ENCODE measurements around the gene SOX18. TPM values are rescaled to one million over a fixed set of nuclear protein-coding genes. Genes with fewer than 3 reads are reported as not detected.

Gene SOX18
- total and polyA plus RNA-seq, 2 of the 8 experiments (the other 6 are each of a cell fraction or from before 2014, with no cell fraction given) = 0.09 TPM; not detected in 1

DNA sequence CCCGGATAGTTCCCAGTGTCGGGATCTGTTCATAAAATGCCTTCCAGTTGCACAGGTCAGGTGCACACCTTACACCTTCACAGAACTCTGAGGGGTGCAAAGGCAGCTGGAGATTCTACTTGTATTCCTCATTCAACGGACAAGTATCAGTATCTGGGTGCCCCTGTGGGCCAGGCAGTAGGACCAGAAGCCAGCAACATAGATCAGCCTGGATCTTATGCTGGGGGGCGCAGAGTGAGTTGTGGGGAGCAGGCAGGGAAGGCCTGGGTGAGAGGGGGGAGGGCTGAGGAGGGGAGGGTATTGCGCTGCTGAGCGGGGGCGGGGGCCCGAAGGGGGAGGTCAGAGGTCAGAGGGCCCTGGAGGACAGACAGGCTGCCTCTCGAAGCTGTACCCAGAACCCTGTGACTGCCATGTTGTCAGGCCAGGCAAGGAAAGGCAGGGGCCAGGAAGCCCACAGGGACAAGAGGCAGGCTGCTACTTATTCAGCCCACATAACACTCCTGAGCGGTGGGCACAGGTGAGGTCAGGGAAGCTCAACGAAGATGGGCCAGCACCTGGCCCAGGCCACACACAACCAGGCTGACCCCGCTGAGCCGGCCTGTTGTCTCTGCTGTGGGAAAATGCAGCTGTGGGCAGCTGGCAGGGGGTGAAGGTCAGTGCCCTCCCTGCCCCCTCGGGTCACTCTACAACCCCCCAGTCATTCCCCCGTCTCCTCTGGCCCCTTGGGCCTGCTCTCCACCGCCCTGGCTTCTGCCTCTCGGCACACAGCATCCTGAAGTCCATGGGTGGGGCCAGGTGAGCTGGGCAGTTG lies 31.6 kb upstream of the SOX18 start:
- peak overlapping the region in 1 of 2 experiments; percentile 78; a peak in 1 of 4 replicates for H3K4me2 ChIP-seq (ENCODE audit: insufficient read depth in 1 of 2, low read depth in 2 of 2, low read length in 2 of 2)
- no peak for FAIRE-seq
- no peaks in the 10 kb centered on the region for H3K79me2 ChIP-seq (ENCODE audit: control insufficient read depth in 1 of 2, insufficient read depth in 2 of 2, low read length in 2 of 2)
- no peak for TF ChIP-seq ASH2L (IDR thresholded peaks at IDR 0.05; ENCODE audit: low read length)
- TF ChIP-seq SP2 (IDR thresholded peaks at IDR 0.05; ENCODE audit: low read length) = no peak
- no peak for TF ChIP-seq KDM1A (IDR thresholded peaks at IDR 0.05; ENCODE audit: borderline replicate concordance, low read length)
- TF ChIP-seq, protein P1, sequence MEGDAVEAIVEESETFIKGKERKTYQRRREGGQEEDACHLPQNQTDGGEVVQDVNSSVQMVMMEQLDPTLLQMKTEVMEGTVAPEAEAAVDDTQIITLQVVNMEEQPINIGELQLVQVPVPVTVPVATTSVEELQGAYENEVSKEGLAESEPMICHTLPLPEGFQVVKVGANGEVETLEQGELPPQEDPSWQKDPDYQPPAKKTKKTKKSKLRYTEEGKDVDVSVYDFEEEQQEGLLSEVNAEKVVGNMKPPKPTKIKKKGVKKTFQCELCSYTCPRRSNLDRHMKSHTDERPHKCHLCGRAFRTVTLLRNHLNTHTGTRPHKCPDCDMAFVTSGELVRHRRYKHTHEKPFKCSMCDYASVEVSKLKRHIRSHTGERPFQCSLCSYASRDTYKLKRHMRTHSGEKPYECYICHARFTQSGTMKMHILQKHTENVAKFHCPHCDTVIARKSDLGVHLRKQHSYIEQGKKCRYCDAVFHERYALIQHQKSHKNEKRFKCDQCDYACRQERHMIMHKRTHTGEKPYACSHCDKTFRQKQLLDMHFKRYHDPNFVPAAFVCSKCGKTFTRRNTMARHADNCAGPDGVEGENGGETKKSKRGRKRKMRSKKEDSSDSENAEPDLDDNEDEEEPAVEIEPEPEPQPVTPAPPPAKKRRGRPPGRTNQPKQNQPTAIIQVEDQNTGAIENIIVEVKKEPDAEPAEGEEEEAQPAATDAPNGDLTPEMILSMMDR (IDR thresholded peaks at IDR 0.05; ENCODE audit: control extremely low read depth in 1 of 3, insufficient read depth in 1 of 3, low read depth in 1 of 3, low read length in 3 of 3) = no peak
- no peak for TF ChIP-seq CBX8 (IDR thresholded peaks at IDR 0.05; ENCODE audit: borderline replicate concordance, low read depth, low read length)
- TF ChIP-seq, protein P2, sequence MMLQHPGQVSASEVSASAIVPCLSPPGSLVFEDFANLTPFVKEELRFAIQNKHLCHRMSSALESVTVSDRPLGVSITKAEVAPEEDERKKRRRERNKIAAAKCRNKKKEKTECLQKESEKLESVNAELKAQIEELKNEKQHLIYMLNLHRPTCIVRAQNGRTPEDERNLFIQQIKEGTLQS (IDR thresholded peaks at IDR 0.05; ENCODE audit: insufficient read depth, low read depth, low read length) = no peak
- no peak for TF ChIP-seq TBP (IDR thresholded peaks at IDR 0.05; ENCODE audit: low read depth, low read length)
- TF ChIP-seq PHF8 (conservative IDR thresholded peaks at IDR 0.05; ENCODE audit: low read depth, low read length) = no peak

More for the DNA sequence above, 31.6 kb upstream of the SOX18 start:
- no peak overlapping the region for H2BK20ac ChIP-seq (ENCODE audit: low read length)
- no peak overlapping the region for H4K91ac ChIP-seq (replicated peaks; ENCODE audit: insufficient read length, low read length)
- H2BK5ac ChIP-seq (ENCODE audit: low read depth, low read length) = no peak overlapping the region
- DNase-seq (ENCODE audit: low read depth in 1 of 2, low spot score in 2 of 2) = no peak
- H3K18ac ChIP-seq (ENCODE audit: extremely low read depth, low read length) = no peak overlapping the region
- no peak overlapping the region for H3K56ac ChIP-seq (replicated peaks; ENCODE audit: insufficient read length, low read depth, low read length)
- no peak overlapping the region for H2BK12ac ChIP-seq (ENCODE audit: low read depth, low read length)
- H3K4ac ChIP-seq (replicated peaks; ENCODE audit: insufficient read length, low read depth, low read length) = peak overlapping the region; percentile 49
- H3K23ac ChIP-seq (ENCODE audit: insufficient read length) = no peak overlapping the region
- no peaks in the 10 kb centered on the region for H3K36me3 ChIP-seq (ENCODE audit: control insufficient read depth in 2 of 4, insufficient read depth in 4 of 4, low read length in 3 of 4)
- no peaks in the 10 kb centered on the region for H4K20me1 ChIP-seq (replicated peaks in 1 of 2; ENCODE audit: control insufficient read depth in 1 of 2, insufficient read depth in 2 of 2, low read length in 2 of 2)
- no peak overlapping the region for H4K5ac ChIP-seq (ENCODE audit: insufficient read length, low read depth, low read length)
- peaks cover 0 to 38% (median 20%) of the 10 kb centered on the region in 4 experiments; a peak in 6 of 7 replicates for H3K4me1 ChIP-seq (replicated peaks in 1 of 4; ENCODE audit: control insufficient read depth in 3 of 4, insufficient read depth in 4 of 4, low read length in 3 of 4)
- no peak overlapping the region for H3K14ac ChIP-seq (ENCODE audit: insufficient read length)
- 0 out of 8 replicates have a peak overlapping the region, but pooled peaks of 2 of the 4 experiments have one; percentile 75 to 79 for H3K4me3 ChIP-seq (ENCODE audit: extremely low read depth in 1 of 4, insufficient read depth in 2 of 4, low read depth in 3 of 4, low read length in 4 of 4)
- no peak overlapping the region for H2AK5ac ChIP-seq (ENCODE audit: low read depth, low read length)
- H3K23me2 ChIP-seq (ENCODE audit: low read depth, low read length) = peaks cover 22% of the 10 kb centered on the region; the same call in 1 of the 2 replicates
- H2AFZ ChIP-seq (ENCODE audit: low read length) = no peak overlapping the region
- H2BK120ac ChIP-seq (replicated peaks; ENCODE audit: low read depth, low read length) = no peak overlapping the region
- H3K27me3 ChIP-seq (replicated peaks in 1 of 4; ENCODE audit: control insufficient read depth in 3 of 4, extremely low read depth in 1 of 4, insufficient read depth in 3 of 4, low read length in 3 of 4) = peaks cover 6 to 52% (median 41%) of the 10 kb centered on the region in 4 experiments
- no peak overlapping the region for H2BK15ac ChIP-seq (ENCODE audit: low read length)
- CTCF ChIA-PET (ENCODE audit: partially characterized antibody) = interaction anchor here (1.0 to 13.0 kb wide), 13 partner anchors 9 to 101 kb away, joined by 3 to 144 read pairs (median 6); partner anchors contain the start of genes PRPF6, SAMD10, SOX18 and TCEA2
- no peak overlapping the region for H3K9ac ChIP-seq (replicated peaks in 1 of 4; ENCODE audit: extremely low read depth in 1 of 4, low read depth in 3 of 4, low read length in 3 of 4)
- POLR2A ChIA-PET (ENCODE audit: partially characterized antibody) = interaction anchor here (0.7 to 4.6 kb wide), 6 partner anchors 11 to 141 kb away, joined by 3 to 27 read pairs (median 4); partner anchors contain the start of gene TCEA2
- H3K9me3 ChIP-seq (ENCODE audit: insufficient read depth in 2 of 2, low read depth in 1 of 2, low read length in 1 of 2) = no peaks in the 10 kb centered on the region
- H3K27ac ChIP-seq (ENCODE audit: low read depth, low read length) = no peak overlapping the region
- H4K8ac ChIP-seq (ENCODE audit: extremely low read depth, insufficient read depth, low read length) = no peak overlapping the region; the same call in 1 of the 2 replicates
- no peaks in the 10 kb centered on the region for H3K79me1 ChIP-seq (ENCODE audit: low read depth, low read length)
- 95% methylated on average over 9 of the region's 17 CpGs; no CpG with 5 or more reads in 1 of the 2 experiments for WGBS, 2 experiments (ENCODE audit: extremely low coverage in 1 of 2, insufficient coverage in 1 of 2, insufficient read length in 1 of 2, insufficient replicate concordance in 2 of 2, low coverage in 1 of 2, low lambda C conversion rate in 2 of 2, missing lambda C conversion rate in 1 of 2)

All from H1 (cell line).